ENCODE measurements around the gene CRELD1. TPM values are rescaled to one million over a fixed set of nuclear protein-coding genes. Genes with fewer than 3 reads are reported as not detected.

CRELD1 gene
- total and polyA plus RNA-seq, 9 of the 15 experiments (the other 6 are each of a cell fraction or from before 2014, with no cell fraction given), result 3.3 to 25.8 (median 16.5) TPM

GRCh38 chr3:9932843-9933560 is 632 bp upstream of the CRELD1 start (continued):
- no peak for TF ChIP-seq SETDB1 (IDR thresholded peaks at IDR 0.05; ENCODE audit: low read length)
- peak; percentile 76 for TF ChIP-seq REST (IDR thresholded peaks at IDR 0.05; ENCODE audit: borderline replicate concordance)
- no peak for TF ChIP-seq REST (CRISPR knock-in tag; IDR thresholded peaks at IDR 0.05; ENCODE audit: low read depth)
- TF ChIP-seq RBFOX2 (IDR thresholded peaks at IDR 0.05; ENCODE audit: low read depth, low read length), result peak; percentile 92
- TF ChIP-seq FOXM1 (IDR thresholded peaks at IDR 0.05; ENCODE audit: low read depth), result no peak
- peak; percentile 15; the same call in 1 of the 2 replicates for TF ChIP-seq FOXM1 (CRISPR knock-in tag; IDR thresholded peaks at IDR 0.05; ENCODE audit: low read depth)
- peak; percentile 67; the same call in 1 of the 2 replicates for TF ChIP-seq NR1H2 (CRISPR knock-in tag; IDR thresholded peaks at IDR 0.05)
- TF ChIP-seq E2F3 (CRISPR knock-in tag; IDR thresholded peaks at IDR 0.05), result 0 out of 2 replicates have a peak, but pooled peaks have one; percentile 60
- no peak for TF ChIP-seq SPI1 (IDR thresholded peaks at IDR 0.05; ENCODE audit: borderline replicate concordance, low read depth, low read length)
- TF ChIP-seq FOXO4 (CRISPR knock-in tag; IDR thresholded peaks at IDR 0.05), result peak; percentile 84; the same call in 1 of the 2 replicates
- TF ChIP-seq RNF2 (IDR thresholded peaks at IDR 0.05), result peak; percentile 52; the same call in 1 of the 2 replicates
- 0 out of 2 replicates have a peak, but pooled peaks have one; percentile 46 for TF ChIP-seq DMBX1 (CRISPR knock-in tag; IDR thresholded peaks at IDR 0.05; ENCODE audit: borderline replicate concordance)
- TF ChIP-seq MTA1 (IDR thresholded peaks at IDR 0.05; ENCODE audit: borderline replicate concordance), result peak; percentile 70; the same call in 1 of the 2 replicates
- no peak; the same call in 1 of the 2 replicates for TF ChIP-seq RUNX1 (IDR thresholded peaks at IDR 0.05; ENCODE audit: low read depth)
- 0 out of 2 replicates have a peak, but pooled peaks have one; percentile 18 for TF ChIP-seq VEZF1 (CRISPR knock-in tag; IDR thresholded peaks at IDR 0.05)
- peak; percentile 91 for TF ChIP-seq SAFB (IDR thresholded peaks at IDR 0.05; ENCODE audit: borderline replicate concordance, low read depth, low read length)
